ENCODE data around the gene IFI27L2.

Gene IFI27L2

DNA sequence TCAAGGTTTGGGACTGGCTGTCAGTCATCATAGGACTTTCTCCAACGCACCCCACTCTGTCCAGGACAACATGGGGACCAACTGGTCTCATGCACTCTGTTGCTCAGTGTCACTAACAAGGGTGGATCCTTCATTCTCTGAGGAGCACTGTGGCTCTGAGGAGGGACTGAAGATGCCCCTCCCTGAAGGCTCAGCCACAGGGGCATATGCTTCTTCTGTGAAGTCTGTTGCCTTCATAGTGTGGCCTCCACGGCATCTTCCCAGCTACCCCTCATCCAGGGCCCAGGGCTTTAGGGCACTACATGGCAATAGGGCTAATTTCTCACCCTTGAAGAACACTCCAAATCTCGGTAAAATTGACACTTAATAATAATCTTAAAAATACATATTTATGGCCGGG is 14.3 kb upstream of the IFI27L2 start:
- H3K4me1 ChIP-seq (ENCODE audit: insufficient read depth, low read length, severe bottlenecking): peaks cover 7% of the 10 kb centered on the region
- no peaks in the 10 kb centered on the region for H3K9me3 ChIP-seq (ENCODE audit: low read length)
- H3K27me3 ChIP-seq (ENCODE audit: insufficient read depth, low read length): no peaks in the 10 kb centered on the region
- H3K4me2 ChIP-seq (ENCODE audit: low read length): no peak overlapping the region
- no peak overlapping the region for H3K4me3 ChIP-seq (ENCODE audit: low read depth, low read length, poor library complexity, severe bottlenecking)
- H3K9me2 ChIP-seq (ENCODE audit: low read depth, low read length): no peaks in the 10 kb centered on the region
- no peaks in the 10 kb centered on the region for H3K36me3 ChIP-seq (ENCODE audit: insufficient read depth, low read length)
- H3K27ac ChIP-seq (ENCODE audit: low read depth, low read length, poor library complexity, severe bottlenecking): no peak overlapping the region
- H3F3A ChIP-seq (ENCODE audit: insufficient read depth, low read length): no peaks in the 10 kb centered on the region
- no peak overlapping the region for H3K9ac ChIP-seq (ENCODE audit: low read length)
- H3K79me2 ChIP-seq (ENCODE audit: insufficient read depth, low read length): no peaks in the 10 kb centered on the region
- TF ChIP-seq EZH2 (IDR thresholded peaks at IDR 0.05; ENCODE audit: borderline replicate concordance, low read length): no peak
- no peak for TF ChIP-seq CTCF (IDR thresholded peaks at IDR 0.05; ENCODE audit: low read length)
- H4K20me1 ChIP-seq (ENCODE audit: insufficient read depth, low read length): no peaks in the 10 kb centered on the region
- no peak overlapping the region for H2AFZ ChIP-seq (ENCODE audit: low read length)

- Histone ChIP-seq H3F3A (ENCODE audit: insufficient read depth, low read length) (no peaks in the 10 kb centered on the region), H3K9me3 (ENCODE audit: low read length) (no peaks in the 10 kb centered on the region), H3K27me3 (ENCODE audit: insufficient read depth, low read length) (no peaks in the 10 kb centered on the region), H3K4me1 (ENCODE audit: insufficient read depth, low read length, severe bottlenecking) (peaks cover 7% of the 10 kb centered on the region), H3K36me3 (ENCODE audit: insufficient read depth, low read length) (no peaks in the 10 kb centered on the region), H3K79me2 (ENCODE audit: insufficient read depth, low read length) (no peaks in the 10 kb centered on the region), H3K4me3 (ENCODE audit: low read depth, low read length, poor library complexity, severe bottlenecking) (no peak overlapping the region), H3K9ac (ENCODE audit: low read length) (no peak overlapping the region), H4K20me1 (ENCODE audit: insufficient read depth, low read length) (no peaks in the 10 kb centered on the region), H3K27ac (ENCODE audit: low read depth, low read length, poor library complexity, severe bottlenecking) (no peak overlapping the region), H2AFZ (ENCODE audit: low read length) (no peak overlapping the region), H3K4me2 (ENCODE audit: low read length) (no peak overlapping the region), H3K9me2 (ENCODE audit: low read depth, low read length) (no peaks in the 10 kb centered on the region)
- peak; percentile 51 for TF ChIP-seq CTCF (IDR thresholded peaks at IDR 0.05; ENCODE audit: low read length)
- TF ChIP-seq EZH2 (IDR thresholded peaks at IDR 0.05; ENCODE audit: borderline replicate concordance, low read length): no peak
Measured at GRCh38 chr14:94143239-94143638, 13.8 kb upstream of the IFI27L2 start.

DNA sequence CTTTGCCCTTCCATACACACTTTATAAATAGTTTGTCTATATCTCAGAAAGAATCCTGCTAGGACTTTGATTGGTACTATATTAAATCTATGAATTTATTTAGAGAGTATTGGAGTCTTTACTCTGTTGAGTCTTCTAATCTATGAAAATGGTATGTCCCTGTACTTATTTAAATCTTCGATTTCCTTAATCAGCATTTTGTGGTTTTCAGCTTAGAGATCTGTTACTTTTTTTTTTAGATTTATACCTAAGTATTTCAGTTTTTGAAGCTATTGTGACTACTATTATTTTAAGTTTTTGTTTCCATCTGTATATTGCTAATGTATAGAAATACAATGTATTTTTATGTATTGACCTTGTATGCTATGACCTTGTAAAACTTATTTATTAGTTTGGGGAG is 13.4 kb upstream of the IFI27L2 start:
- Histone ChIP-seq H3F3A (ENCODE audit: insufficient read depth, low read length) (no peaks in the 10 kb centered on the region), H3K4me2 (ENCODE audit: low read length) (no peak overlapping the region), H3K27me3 (ENCODE audit: insufficient read depth, low read length) (no peaks in the 10 kb centered on the region), H3K79me2 (ENCODE audit: insufficient read depth, low read length) (no peaks in the 10 kb centered on the region), H3K9ac (ENCODE audit: low read length) (no peak overlapping the region), H3K9me2 (ENCODE audit: low read depth, low read length) (no peaks in the 10 kb centered on the region), H3K27ac (ENCODE audit: low read depth, low read length, poor library complexity, severe bottlenecking) (no peak overlapping the region), H4K20me1 (ENCODE audit: insufficient read depth, low read length) (no peaks in the 10 kb centered on the region), H3K4me1 (ENCODE audit: insufficient read depth, low read length, severe bottlenecking) (peaks cover 7% of the 10 kb centered on the region), H3K9me3 (ENCODE audit: low read length) (no peaks in the 10 kb centered on the region), H3K36me3 (ENCODE audit: insufficient read depth, low read length) (no peaks in the 10 kb centered on the region), H3K4me3 (ENCODE audit: low read depth, low read length, poor library complexity, severe bottlenecking) (no peak overlapping the region), H2AFZ (ENCODE audit: low read length) (no peak overlapping the region)
- TF ChIP-seq EZH2 (IDR thresholded peaks at IDR 0.05; ENCODE audit: borderline replicate concordance, low read length): no peak
- no peak for TF ChIP-seq CTCF (IDR thresholded peaks at IDR 0.05; ENCODE audit: low read length)

Measured in OCI-LY1 (cell line).